GM19324 (cell line): ENCODE results near the gene CCR5.

ENCODE experiments used
- ATAC-seq: cut with Tn5 transposase; IDR thresholded peaks from one replicate; pipeline ENCODE4 v1.9.1; 2021; ENCODE audit warnings: mild to moderate bottlenecking, moderate library complexity; ENCODE audit not compliant: unreplicated experiment, low FRiP score

CCR5 gene

DNA sequence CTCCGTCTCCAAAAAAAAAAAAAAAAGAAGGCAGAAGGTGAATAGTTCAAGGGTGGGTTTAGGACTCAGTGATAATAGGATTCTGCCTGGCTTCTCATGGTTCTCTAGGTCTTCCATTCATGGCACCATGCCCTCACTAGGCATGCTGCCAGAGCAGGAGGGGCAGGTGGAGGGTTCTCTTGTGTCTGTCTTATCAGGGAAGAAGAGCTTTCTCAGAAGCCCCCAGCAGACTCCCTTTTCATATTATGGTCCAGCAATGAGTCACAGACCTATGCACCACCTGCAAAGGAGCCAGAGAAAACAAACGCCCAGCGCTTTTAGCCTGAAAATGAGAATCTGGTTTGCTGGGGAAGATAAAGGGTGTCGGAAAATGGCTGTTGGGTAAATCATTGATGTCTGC lies 13.8 kb upstream of the CCR5 start:
- no peak for ATAC-seq

DNA sequence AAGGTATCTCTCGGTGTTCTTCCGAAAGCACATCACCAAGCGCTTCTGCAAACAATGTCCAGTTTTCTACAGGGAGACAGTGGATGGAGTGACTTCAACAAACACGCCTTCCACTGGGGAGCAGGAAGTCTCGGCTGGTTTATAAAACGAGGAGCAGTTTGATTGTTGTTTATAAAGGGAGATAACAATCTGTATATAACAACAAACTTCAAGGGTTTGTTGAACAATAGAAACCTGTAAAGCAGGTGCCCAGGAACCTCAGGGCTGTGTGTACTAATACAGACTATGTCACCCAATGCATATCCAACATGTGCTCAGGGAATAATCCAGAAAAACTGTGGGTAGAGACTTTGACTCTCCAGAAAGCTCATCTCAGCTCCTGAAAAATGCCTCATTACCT lies 12.3 kb upstream of the CCR5 start:
- no peak for ATAC-seq

DNA sequence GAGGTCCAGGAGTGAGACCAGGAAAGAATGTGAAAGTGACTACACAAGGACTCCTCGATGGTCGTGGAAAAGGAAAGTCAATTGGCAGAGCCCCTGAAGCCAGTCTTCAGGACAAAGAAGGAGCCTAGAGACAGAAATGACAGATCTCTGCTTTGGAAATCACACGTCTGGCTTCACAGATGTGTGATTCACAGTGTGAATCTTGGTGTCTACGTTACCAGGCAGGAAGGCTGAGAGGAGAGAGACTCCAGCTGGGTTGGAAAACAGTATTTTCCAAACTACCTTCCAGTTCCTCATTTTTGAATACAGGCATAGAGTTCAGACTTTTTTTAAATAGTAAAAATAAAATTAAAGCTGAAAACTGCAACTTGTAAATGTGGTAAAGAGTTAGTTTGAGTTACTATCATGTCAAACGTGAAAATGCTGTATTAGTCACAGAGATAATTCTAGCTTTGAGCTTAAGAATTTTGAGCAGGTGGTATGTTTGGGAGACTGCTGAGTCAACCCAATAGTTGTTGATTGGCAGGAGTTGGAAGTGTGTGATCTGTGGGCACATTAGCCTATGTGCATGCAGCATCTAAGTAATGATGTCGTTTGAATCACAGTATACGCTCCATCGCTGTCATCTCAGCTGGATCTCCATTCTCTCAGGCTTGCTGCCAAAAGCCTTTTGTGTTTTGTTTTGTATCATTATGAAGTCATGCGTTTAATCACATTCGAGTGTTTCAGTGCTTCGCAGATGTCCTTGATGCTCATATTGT lies 10.8 kb upstream of the CCR5 start:
- no peak for ATAC-seq

DNA sequence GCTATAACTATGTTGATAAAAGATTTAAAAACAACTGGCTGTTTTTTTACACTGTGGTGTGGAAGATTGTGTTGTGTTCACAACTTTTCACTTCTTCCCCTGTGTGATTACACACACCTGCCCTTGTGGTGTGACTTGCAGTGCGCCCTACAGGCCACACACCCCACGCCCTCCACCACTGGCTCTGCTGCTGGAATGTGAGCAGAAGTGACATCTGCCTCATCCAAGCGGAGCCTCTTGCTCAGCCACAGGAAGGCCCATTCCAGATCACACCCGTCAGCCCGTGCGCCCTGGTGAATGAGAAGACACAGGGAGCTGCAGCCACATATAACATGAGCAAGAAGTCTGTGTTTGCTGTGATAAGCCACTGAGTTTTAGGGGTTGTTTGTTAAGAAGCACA lies 9.8 kb upstream of the CCR5 start:
- no peak for ATAC-seq

DNA sequence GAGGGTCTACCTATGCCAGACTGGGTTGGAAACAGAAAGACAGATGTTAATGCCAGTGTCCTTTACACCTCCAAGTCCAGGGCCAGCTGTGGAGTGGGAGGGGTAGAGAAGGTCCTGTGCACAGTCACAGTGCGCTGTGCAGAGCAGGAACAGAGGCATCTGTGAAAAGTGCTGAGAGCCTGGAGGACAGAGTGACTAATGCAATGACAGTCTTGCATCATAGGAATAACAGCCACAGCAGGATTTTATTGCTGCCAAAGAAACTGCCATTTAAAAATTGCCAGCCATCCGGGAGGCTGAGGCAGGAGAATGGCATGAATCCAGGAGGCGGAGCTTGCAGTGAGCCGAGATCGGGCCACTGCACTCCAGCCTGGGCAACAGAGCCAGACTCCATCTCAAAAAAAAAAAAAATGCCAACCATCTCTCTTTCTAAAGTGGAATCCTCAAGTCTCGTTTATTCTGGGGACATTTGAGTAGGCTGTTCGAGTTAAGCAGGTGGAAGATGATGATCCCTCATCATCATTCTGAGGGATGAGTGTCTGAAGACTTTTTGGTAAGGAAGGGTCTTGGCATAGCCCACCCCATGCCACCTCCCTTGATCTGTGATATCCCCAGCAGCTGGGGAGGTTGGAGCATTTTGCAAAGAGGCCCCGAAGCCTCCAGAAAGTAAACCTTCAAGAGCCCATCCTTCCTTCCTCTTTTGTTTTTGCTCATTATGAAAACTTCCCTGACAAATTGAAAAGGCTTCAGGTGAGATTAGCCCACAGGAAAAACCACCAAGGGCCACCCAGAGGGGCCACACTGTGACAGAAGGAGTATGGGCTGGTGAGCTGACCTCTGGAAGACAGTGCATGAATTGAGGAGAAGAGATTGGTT lies 9.1 kb upstream of the CCR5 start:
- no peak for ATAC-seq

DNA sequence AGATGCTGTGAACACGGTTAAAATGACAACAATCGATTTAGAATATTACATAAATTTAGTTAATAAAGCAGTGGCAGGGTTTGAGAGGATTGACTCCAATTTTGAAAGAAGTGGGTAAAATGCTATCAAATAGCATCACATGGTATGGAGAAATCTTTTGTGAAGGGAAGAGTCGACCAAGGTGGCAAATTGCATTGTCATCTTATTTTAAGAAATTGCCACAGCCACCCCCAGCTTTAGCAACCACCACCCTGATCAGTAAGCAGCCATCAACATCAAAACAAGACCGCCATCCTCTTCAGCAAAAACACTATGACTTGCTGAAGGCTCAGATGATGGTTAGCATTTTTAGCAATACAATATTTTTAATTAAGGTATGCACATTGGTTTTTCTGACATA lies 5.7 kb upstream of the CCR5 start:
- no peak for ATAC-seq

DNA sequence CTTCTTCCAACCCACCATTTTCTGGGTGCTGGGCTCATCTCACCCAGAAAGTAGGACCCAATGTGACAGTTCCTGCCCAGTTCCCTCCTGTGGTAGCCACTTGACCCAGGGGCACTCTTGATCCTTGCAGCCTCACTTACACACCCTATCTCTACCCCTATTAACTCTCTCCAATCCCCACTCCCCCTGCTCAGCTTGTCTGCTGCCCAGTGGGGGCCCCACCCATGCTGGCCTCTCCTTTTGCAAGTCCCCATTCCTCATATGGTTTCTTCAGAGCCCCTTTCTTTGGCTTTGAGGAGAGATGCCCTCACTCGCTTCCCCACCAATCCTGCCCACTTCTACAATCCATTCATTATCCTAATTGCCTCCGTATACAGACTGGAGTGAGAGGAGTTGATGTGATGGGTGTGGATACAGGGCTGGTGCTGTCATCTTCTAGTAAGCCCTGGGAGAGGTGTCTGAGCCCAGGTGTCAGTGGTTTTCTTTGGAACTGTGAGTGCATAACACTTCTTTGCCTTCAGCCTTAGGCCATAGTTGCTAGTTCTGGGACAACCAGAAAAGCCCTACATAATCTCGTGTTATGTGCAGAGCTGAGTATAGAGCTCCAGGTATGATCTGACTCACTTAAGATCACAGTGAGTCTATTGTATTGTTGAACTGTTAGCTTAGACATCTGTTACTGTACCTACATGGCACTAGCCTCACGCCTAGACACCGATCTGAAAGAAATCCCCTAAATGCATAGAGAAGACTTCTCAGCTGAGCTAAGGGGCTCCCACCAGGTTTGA lies 4.8 kb upstream of the CCR5 start:
- ATAC-seq = no peak

DNA sequence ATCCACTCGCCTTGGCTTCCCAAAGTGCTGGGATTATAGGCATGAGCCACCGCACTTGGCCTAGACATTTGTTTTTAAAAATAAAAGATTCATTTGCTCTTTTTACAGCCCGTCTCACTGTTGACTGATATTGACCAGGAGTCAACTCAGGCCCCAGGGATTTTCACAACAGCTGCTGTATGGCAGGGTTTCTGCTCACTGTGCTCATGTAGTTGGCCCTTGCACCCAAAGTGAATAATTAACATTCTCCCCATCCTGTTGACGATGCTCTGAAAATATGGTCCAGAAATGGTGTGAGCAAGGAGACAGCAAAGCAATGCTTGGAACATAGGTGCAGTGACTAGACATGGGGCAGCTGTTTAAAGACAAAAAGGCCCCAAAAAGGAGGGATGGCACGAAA lies 2.9 kb upstream of the CCR5 start:
- no peak for ATAC-seq

DNA sequence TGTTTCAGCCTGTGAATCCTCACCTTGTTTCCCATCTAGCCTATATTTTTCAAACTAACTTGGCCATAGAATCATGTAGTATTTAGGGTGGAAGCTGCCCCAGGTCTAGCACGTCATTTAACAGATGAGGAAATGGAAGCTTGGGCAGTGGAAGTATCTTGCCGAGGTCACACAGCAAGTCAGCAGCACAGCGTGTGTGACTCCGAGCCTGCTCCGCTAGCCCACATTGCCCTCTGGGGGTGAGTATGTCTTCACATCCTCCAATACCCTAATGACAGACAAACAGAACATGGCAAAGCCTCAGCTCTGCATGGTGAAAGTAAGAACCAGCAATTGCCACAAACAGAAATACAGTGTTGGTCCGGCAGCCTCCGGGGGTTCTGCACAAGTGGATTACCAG lies 2.2 kb upstream of the CCR5 start:
- peak; percentile 69 for ATAC-seq

DNA sequence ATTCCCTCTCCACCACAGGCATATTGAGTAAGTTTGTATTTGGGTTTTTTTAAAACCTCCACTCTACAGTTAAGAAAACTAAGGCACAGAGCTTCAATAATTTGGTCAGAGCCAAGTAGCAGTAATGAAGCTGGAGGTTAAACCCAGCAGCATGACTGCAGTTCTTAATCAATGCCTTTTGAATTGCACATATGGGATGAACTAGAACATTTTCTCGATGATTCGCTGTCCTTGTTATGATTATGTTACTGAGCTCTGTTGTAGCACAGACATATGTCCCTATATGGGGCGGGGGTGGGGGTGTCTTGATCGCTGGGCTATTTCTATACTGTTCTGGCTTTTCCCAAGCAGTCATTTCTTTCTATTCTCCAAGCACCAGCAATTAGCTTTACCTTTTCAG lies 1.6 kb upstream of the CCR5 start:
- no peak for ATAC-seq

DNA sequence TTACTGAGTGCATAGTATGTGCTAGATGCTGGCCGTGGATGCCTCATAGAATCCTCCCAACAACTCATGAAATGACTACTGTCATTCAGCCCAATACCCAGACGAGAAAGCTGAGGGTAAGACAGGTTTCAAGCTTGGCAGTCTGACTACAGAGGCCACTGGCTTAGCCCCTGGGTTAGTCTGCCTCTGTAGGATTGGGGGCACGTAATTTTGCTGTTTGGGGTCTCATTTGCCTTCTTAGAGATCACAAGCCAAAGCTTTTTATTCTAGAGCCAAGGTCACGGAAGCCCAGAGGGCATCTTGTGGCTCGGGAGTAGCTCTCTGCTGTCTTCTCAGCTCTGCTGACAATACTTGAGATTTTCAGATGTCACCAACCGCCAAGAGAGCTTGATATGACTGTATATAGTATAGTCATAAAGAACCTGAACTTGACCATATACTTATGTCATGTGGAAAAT lies 1.0 kb upstream of the CCR5 start:
- ATAC-seq = no peak

DNA sequence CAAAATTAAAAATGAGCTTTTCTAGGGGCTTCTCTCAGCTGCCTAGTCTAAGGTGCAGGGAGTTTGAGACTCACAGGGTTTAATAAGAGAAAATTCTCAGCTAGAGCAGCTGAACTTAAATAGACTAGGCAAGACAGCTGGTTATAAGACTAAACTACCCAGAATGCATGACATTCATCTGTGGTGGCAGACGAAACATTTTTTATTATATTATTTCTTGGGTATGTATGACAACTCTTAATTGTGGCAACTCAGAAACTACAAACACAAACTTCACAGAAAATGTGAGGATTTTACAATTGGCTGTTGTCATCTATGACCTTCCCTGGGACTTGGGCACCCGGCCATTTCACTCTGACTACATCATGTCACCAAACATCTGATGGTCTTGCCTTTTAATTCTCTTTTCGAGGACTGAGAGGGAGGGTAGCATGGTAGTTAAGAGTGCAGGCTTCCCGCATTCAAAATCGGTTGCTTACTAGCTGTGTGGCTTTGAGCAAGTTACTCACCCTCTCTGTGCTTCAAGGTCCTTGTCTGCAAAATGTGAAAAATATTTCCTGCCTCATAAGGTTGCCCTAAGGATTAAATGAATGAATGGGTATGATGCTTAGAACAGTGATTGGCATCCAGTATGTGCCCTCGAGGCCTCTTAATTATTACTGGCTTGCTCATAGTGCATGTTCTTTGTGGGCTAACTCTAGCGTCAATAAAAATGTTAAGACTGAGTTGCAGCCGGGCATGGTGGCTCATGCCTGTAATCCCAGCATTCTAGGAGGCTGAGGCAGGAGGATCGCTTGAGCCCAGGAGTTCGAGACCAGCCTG lies 984 bp downstream of the CCR5 start:
- ATAC-seq = no peak

DNA sequence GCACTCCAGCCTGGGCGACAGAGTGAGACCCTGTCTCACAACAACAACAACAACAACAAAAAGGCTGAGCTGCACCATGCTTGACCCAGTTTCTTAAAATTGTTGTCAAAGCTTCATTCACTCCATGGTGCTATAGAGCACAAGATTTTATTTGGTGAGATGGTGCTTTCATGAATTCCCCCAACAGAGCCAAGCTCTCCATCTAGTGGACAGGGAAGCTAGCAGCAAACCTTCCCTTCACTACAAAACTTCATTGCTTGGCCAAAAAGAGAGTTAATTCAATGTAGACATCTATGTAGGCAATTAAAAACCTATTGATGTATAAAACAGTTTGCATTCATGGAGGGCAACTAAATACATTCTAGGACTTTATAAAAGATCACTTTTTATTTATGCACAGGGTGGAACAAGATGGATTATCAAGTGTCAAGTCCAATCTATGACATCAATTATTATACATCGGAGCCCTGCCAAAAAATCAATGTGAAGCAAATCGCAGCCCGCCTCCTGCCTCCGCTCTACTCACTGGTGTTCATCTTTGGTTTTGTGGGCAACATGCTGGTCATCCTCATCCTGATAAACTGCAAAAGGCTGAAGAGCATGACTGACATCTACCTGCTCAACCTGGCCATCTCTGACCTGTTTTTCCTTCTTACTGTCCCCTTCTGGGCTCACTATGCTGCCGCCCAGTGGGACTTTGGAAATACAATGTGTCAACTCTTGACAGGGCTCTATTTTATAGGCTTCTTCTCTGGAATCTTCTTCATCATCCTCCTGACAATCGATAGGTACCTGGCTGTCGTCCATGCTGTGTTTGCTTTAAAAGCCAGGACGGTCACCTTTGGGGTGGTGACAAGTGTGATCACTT lies 2.0 kb downstream of the CCR5 start:
- no peak for ATAC-seq

DNA sequence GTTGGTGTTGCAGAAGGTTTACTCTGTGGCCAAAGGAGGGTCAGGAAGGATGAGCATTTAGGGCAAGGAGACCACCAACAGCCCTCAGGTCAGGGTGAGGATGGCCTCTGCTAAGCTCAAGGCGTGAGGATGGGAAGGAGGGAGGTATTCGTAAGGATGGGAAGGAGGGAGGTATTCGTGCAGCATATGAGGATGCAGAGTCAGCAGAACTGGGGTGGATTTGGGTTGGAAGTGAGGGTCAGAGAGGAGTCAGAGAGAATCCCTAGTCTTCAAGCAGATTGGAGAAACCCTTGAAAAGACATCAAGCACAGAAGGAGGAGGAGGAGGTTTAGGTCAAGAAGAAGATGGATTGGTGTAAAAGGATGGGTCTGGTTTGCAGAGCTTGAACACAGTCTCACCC lies 4.0 kb downstream of the CCR5 start:
- ATAC-seq = no peak

DNA sequence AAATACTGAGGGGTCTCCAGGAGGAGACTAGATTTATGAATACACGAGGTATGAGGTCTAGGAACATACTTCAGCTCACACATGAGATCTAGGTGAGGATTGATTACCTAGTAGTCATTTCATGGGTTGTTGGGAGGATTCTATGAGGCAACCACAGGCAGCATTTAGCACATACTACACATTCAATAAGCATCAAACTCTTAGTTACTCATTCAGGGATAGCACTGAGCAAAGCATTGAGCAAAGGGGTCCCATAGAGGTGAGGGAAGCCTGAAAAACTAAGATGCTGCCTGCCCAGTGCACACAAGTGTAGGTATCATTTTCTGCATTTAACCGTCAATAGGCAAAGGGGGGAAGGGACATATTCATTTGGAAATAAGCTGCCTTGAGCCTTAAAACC lies 4.5 kb downstream of the CCR5 start:
- ATAC-seq = no peak

DNA sequence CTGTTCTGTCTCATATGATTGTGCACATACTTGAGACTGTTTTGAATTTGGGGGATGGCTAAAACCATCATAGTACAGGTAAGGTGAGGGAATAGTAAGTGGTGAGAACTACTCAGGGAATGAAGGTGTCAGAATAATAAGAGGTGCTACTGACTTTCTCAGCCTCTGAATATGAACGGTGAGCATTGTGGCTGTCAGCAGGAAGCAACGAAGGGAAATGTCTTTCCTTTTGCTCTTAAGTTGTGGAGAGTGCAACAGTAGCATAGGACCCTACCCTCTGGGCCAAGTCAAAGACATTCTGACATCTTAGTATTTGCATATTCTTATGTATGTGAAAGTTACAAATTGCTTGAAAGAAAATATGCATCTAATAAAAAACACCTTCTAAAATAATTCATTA lies 5.1 kb downstream of the CCR5 start:
- ATAC-seq = no peak

DNA sequence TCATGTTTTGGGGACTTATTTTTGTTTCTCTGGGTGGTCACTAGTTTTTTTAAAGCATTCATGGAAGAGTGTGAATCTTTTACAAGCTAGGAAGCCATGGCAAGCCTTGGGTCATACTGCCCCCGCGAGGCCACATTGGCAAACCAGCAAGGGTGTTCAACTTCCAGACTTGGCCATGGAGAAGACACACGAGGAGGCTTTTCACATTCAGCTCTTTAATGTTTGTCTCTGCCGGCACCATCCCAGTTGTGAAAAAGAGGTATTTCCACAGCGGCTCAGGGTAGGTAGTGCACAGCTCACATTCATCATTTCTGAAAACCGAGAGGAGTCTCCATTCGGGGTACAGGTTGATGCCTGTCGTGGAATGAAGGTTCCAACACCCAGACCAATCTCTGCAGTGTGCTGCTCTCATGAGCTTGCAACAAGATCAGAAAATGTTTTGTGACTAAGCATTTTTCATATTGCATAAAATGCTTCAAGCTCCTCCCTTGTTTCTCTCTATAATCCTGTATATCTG lies 7.7 kb downstream of the CCR5 start:
- no peak for ATAC-seq

DNA sequence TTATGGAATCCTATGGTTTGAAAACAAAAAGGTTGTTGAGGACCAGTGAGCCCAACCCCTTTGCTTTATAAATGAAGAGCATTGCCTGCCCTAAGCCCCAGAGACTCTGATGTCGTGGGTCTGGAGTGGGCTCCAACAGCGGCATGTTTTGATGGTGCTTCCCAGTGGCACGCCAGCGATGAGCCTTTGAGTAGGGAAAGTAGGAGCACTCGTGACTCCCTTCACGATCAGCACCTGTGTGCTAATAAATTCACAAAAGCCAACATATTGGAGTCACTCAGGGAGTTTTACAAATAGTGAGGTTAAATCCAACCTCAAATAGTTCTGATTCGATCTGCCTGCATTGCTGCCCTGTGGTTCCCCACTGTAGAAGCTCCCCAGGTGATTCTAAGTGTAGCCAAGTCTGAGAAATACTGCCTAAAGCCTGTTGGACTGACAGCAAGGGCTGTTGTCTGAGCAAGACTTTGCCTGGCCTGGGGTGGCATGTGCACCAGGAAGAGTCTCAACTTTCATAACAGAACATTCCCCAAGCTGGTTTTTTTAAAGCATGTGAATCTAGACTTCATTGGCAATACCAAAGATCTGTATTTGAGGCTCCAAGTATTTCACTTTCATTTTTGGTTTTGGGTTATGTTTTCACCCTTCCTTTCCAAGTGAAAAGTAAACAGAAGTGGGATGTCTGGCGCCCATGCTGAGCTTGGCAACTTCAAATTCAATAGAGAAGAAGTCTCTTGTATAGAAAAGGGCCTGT lies 9.9 kb downstream of the CCR5 start:
- no peak for ATAC-seq
